ENCODE data around the gene MAPK9.
"Not testable (repeated sequence)": the region's sequence is repeated elsewhere in the genome, so short reads cannot be mapped to it uniquely, and the experiment has no call there.

Gene MAPK9

DNA sequence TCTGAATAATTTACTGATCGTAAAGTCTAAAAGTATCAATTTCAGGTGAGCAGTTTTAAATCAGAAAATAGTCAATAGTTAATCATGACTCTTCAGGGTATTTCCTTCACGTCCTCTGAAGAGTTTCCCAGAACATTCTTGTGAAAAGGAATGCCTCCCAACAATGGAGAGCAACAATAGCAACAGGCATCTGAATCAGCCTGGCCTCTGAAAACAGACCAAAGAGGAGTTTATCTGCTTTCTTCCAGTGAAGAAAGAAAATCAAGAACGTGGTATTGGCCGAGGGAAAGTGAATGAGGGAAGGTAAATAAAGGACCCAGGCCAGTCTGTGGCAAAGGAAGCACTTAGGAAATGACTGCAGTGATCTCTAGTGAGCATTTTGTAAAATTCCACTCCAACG lies 56.8 kb downstream of the MAPK9 start:
- DNase-seq (ENCODE audit: low spot score) = no peak

DNA sequence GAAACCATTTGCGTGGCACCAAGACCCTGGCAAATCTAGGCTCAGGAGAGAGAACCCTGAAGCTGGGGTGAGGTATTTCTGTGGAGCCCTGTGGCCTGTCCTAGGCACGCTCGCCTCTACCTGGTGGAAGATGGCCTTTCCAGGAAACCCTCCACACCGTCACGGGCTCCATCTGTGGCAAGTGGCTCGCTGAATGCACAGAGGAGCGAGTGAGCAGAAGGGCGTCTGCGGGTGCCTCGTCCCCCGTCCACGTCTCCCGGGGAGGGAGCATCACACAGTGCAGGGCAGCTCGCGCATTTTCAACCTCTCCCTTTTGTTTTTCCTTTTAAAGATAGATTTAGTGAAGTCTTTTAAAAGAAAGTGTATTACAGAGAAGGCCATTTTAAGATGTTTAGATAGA lies 57.6 kb downstream of the MAPK9 start:
- no peak for DNase-seq (ENCODE audit: low spot score)

DNA sequence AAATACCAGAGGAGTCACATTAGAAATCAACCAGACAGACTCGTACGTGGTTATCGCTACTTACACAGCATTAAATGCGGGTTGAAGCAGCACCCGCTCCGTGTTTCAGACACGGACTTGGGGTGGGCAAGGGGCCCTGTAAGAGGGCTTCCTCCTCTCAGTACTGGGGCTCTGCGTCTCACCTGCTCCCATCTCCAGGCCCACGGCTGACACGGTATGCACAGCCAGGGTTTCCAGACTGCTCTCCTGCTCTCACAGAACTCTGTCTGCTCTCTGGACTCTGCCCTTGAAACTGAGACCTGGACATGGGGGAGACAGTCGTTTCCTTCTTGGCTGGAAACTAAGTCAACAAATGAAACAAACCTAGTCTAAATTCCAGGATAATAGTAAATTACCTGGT lies 58.2 kb downstream of the MAPK9 start:
- DNase-seq (ENCODE audit: low spot score) = no peak

DNA sequence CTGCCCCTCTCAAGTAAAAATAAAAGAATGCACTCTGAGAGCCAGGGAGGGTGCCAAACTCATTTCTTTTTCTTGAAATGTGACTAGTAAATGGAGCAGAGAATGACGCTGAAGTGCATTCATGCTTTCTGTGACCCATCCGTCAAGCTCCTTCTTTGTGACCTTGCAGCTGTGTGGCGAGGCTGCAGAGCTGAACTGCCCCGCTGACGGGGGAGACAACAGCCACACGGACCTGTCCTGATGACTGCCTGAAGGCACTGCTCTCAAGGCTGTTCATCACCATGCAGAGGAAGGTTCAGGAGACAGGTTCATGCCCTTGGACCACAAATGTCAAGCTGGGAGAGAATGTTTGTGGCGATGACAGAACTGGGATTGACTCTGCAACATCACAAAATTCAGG lies 61.9 kb downstream of the MAPK9 start:
- no peak for DNase-seq (ENCODE audit: low spot score)

DNA sequence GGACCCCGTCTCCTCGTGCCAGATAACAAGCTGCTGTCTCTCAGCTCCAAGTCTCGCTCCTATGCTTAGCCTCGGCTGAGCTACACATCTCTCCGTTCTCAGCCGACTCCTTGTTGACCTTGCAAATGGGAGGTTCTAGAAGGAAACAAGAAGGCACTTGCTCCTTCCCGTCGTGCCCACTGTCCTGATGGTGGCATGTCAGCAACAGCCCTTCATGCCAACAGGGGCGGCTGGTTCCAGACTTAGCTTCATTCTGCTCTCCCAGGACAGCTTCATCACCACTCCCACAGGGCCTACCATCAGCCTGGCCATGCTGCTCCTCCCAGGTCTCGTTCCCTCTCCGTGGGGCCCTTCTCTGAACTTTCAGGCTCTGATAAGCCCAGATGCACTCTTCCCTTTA lies 69.8 kb downstream of the MAPK9 start:
- DNase-seq (ENCODE audit: low spot score) = no peak

DNA sequence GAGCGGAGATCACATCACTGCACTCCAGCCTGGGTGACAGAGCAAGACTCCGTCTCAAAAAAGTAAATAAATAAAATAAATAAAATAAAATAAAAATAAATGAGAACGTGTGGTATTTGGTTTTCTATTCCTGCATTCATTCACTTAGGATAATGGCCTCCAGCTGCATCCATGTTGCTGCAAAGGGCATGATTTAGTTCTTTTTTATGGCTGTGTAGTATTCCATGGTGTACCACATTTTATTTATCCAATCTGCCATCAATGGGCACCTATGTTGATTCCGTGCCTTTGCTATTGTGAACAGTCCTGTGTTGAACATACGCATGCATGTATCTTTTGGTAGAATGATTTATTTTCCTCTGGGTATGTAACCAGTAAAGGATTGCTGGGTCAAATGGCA lies 74.1 kb downstream of the MAPK9 start:
- DNase-seq (ENCODE audit: low spot score) = no peak

DNA sequence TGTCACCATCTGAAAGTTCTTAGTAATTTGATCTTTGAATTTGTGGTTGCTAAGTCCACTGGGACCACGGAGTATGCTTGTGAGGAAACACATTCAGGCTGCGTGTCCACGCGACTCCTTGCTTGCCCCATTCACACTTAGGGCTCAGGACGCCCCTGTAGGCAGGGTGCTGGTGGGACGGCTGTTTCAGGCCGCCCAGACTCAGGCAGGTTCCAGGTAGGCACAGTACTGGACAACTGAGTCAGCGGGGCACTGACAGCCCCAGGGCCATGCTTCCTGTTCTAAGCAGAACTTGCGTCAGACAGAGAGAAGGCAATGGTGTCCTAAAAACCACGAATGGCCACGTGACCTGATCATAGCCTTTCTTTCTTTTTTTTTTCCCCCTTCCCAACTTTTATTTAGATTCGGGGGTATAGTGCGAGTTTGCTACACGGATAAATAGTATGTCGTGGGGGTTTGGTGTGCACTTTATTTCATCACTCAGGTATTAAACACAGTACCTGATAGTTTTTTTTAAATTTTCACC lies 75.2 kb downstream of the MAPK9 start:
- no peak for DNase-seq (ENCODE audit: low spot score)

DNA sequence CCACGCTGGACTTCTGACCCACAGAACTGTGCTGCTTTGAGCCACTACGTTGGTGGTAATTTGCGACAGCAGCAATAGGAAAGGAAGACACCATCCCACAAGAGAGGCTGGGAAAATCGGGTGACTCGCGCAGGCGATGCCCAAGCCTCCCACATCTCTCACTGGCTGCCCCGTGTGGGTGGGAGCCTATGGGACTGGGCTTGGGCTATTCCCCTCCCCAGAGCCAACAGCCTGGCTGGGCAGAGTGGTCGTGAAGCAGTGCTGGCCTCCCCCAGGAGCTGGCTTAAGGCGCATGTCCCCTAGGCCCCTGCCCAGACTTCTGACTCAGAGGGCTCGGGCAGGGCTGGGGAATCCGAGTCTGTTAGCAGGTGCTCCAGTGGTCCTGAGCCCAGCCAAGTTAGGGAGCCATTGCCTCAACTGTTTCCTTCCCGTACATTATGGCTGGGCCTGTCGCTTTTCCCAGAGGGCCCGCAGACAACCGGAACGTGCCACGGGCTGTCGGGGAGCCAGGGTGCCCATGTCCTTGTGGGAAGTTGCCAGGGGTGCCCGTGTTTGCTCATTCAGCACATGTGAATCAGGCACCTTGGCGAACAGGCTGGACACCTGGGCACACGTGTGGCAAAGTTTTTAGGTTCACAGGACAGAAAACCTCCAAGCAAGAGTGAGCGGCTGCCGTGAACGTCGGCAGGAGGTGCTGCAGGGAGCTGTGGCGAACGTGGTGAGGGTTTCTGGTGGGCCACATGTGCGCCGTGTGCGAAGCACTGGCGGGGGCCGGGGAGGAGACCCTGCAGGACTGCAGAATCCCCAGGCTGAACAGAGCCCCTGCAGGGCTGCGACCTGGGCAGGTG lies 75.9 kb downstream of the MAPK9 start:
- DNase-seq (ENCODE audit: low spot score) = no peak

DNA sequence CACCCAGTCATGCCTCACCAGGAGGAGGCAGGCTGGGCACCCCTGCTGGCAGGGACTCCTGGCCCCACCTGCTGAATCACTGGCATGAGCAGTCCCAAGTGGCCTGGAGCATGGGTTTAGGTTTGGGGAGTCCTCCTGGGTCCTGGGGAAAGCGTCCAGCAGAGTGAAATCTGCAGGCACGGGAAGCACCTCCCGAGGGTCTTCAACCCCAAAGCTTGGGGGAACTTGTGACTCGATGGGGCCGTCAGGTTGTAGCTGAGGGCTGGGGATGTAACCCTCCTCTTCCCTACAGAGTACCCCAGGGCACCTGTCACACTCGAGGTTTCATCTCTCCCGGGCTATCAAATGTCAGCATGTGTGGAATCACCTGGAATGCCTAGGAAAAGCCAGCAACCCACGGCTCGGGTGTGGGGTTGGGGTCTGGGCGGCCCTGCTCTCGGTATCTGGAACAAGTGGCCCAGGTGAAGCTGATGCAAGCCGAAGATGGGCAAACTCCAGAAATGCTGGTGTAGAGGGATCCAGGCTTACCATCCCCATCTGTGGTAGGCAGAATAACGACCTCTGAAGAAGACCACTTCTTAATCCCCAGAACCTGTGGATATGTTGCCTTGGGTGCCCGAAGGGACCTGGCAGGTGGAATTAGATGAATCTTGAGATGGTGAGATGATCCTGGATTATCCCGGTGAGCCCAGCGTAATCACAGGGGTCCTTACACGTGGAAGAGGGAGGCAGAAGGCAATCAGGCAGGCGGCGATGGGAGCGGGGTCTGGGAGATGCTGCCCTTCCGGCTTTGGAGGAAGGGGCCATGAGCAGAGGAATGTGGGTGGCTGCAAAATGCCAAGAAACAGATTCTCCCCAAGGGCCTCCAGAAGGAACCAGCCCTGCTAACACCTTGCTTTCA lies 76.8 kb downstream of the MAPK9 start:
- no peak for DNase-seq (ENCODE audit: low spot score)

DNA sequence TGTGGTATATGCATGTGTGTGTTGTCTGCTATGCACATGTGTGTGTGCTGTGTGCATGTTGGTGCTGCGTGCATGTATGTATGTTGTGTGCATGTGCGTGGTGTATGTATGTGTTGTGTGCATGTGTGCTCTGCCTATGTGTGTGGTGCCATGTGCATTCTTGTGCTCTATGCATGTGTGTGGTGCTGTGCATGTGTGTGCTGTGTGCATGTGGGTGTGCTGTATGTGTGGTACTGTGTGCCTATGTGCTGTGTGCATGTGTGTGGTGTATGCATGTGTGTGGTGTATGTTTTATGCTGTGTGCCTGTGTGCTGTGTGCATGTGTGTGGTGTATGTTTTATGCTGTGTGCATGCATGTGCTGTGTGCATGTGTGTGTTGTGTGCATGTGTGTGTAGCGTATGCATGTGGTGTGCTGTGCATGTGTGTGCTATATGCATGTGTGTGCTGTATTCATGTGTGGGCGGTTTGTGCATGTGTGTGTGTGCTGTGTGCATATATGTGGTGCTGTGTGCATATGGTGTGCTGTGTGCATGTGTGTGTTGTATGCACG lies 78.2 kb downstream of the MAPK9 start:
- DNase-seq (ENCODE audit: low spot score) = no peak

DNA sequence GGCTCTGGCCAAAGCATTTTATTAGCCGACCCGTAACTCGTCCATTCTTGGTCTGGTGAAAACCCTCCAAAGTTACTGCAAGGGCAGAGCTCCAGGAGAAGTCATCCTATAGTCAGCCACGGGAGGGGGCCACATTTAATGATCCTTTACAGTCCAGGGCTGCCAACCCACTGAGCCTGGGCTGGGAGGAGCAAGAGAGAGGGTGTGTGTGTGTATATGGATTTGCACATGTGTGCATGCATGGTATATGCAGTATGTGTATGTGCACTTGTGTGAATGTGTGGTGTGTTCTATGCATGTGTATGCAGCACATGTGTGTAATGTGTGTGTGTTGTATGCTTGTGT lies 78.7 kb downstream of the MAPK9 start:
- no peak for DNase-seq (ENCODE audit: low spot score)

DNA sequence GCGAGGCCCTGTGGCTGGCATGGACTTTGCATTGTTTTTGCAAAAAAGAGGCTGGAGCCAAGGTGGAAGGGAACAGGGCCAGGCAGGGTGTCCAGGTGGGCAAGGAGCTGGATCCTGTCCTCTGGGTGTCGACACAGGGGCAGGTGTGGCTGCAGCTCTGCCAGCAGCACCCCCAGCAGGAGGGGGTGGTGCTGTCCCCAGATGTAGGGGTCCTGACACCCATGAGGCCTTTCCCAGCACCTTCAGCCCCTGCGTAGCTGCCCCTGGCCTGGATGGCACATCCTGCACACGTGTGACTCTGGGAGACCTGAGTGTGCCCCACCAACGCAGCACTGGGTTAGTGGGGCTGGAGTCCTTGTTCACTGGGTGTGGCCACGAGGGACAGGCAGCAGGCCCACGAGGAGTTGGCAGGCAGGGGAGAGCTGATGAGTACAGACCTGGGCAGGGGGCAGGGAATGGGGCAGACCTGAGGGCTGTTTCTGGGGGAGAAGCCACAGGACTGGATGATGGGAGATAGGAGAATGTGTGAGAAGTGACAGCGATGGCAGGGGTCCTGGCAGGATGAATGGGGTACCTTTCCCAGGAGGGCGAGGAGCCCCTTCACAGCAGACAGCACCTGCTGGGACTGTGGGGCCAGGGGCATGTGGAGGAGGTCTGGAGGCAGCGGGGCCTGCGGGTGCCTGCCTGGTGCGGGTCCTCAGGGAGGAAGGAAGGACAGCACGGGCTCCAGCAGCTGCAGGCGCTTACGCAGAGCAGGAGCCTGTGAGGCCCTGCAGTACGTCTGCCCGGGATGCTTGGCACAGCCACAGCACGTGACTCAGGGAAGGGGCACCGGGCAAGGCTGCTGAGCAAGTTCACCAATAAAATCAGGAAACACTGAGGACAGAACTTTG lies 79.3 kb downstream of the MAPK9 start:
- DNase-seq (ENCODE audit: low spot score) = no peak

DNA sequence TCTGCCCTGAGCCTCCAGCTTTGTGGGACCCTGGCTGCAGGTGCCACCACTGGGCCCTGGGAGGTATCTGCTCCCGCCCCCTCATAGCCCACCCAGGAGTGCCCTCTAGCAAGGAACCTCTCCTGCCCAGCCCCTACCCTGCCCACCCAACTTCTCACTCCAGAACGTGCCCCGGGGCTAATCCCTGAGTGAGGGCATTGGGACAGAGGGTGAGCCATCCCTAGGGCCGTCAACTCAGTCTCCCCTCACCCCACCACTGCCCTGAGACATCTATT lies 80.2 kb downstream of the MAPK9 start:
- no peak for DNase-seq (ENCODE audit: low spot score)

DNA sequence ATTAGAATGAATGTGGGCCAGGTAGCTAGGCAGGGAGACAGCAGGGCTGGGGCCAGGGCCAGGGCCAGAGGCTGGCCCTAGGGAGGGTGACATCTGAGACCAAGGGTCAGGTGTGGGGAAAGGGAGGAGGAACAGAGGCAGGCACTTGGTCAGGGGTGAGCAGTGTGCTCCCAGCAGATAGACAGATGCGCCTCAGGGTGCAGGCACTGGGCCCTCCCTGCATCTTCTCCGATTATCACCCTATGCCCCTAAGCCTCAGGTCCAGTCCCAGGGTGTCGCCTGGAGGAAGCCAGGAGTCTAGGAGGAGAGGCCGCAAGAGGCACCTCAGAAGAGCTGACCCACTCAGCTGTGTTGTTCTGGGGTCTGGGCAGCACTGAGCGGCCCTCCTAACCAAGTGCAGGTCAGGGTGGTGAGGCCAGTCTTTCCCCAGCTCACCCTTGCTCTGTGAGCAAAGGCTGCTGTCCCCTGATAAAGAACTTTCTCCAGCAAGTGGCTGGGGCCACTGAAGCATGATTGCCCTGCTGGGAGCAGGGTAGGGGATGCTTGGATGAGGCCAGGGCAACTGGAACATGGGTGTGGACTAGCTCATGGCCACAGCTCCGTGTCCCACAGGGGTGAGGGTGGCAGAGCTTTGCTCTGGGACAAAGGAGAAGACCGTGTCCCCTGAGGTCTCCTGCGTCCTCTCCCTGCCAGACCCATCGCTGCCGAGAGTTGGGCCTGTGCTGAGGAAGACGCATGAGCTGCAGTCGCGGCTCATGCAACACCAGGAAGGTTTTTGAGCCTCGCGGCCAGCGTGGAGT lies 80.7 kb downstream of the MAPK9 start:
- DNase-seq (ENCODE audit: low spot score) = no peak

DNA sequence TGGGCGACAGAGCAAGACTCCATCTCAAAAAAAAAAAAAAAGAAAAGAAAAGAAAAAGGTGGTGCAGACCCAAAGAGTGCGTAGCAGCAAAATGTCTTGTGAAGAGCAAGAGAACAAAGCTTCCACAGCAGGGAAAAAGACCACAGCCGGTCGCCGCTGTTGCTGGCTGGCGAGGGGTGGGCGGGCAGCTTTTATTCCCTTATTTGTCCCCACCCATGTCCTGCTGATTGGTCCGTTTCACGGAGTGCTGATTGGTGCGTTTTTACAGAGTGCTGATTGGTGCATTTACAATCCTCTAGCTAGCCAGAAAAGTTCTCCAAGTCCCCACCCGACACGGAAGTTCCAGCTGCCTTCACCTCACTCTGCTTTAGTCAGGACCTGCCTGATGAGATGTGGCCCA lies 81.8 kb downstream of the MAPK9 start:
- DNase-seq (ENCODE audit: low spot score) = not testable (repeated sequence)

DNA sequence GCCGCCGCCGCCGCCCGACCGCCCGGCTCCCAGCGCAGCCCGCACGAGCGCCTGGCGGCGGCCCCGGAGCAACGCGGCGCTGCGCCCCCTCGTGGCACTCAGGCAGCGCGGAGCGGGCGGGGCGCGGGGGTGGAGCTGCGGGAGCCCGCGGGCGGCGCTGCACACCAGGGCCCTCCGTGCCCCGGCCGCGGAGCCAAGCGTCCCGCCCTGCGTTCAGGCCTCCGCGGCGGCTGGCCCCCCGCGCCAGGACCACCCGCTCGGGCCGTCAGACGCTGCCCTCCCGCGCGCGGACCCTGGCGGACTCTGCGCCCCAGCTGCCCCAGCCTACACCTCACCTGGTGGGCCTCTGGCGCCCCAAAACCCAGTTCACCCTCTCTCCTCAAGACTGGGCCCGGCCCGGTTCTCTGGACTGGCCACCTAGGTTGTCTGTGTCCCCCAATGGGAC lies 82.7 kb downstream of the MAPK9 start, which contains the start of gene RASGEF1C:
RASGEF1C (minus strand) TSS at position 75 of the 445 bp plus-strand sequence. CDS start 71,159 bp downstream, outside the sequence.
- peak; percentile 85 for DNase-seq (ENCODE audit: low spot score)

DNA sequence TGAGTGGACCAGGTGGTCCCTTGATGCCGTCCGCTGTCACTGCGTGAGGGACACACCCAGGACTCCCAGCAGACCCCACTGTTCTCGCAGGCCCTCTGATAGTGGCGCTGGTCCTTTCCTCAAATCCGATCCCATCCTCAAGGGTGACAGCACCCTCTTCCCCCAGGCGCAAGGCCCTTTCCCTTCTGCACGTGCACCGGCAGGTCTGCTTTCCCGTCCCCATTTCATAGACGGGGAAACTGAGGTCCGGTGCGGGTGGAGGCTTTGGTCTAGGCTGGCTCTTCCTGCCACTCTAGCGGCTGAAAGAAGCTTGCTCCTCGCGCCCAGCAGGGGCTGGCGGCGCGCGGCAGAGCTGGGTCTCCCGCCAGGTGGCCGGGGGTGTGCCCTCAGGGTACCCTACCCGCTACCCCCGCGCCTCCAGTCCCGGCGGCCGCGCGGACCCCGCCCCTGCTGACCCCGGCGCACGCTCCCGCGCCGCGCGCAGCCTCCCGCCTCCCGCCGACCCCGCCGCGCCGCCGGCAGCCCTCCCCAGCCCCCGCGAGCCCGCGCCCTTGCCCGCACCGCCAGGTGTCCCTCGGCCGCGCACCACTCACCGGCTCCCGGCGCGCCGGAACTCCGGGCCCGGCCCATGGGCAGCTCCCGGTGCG lies 83.3 kb downstream of the MAPK9 start:
- peak; percentile 57 for DNase-seq (ENCODE audit: low spot score)

DNA sequence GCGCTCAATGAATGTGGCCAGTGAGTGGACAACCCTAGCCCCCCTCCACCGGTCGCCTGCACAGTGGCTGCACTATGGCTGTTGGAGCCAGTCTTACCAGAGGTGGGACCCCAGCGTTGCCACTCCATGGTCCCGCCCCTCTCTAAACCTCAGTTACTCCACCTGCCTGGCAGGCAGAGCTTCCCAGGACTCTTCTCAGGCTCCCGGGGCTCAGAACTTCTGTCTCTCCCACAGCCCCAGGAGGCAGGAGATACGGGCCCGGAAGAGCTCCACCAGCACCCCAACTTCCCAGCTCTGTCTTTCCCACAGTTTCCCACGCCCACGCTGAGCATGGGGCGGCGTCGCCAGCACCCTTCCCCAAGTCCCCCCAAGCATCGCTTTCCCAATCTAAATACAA lies 83.8 kb downstream of the MAPK9 start:
- DNase-seq (ENCODE audit: low spot score) = no peak

DNA sequence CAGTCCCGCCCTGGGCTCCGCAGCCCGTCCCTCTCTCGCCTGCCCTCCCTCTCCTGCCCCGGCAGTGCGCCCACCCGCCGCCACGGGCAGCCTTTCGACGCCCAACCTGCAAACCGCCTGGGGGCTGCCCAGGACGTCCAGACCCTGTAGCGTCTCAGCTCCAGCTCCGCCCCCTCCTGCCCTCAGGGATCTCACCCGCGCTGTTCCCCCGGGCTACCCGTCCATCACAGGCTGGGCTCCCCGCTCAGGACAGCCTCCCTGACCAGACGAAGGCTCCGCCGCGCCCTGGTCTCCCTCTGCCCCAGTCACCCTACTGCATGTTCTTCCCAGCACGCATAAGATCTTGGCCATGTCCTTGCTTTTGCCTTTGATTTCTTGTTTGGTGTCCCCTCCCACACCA lies 84.3 kb downstream of the MAPK9 start:
- DNase-seq (ENCODE audit: low spot score) = no peak

DNA sequence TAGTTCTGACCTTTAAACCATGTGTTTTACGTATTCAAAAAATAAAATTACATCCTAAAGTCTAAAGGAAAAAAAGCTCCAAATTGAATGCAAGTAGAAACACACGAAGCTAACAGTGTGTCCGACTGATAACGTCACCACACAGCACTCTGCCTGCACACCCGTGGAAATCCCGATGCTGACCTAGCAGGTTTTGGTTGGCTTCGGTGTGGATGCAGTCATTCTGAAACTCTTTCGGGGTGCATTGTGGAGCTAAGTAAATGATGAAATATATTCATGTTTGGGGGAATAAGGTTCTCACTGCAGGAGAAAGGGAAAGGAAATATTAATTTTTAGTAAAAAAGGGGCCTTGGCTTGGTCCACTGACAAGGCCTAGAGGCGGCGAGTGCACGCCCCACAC lies 84.9 kb downstream of the MAPK9 start:
- DNase-seq (ENCODE audit: low spot score) = no peak

Measured in LoVo (cell line).